Hepatocyte (in vitro differentiated cells): ENCODE results near the gene FREM1.

Source experiments
- EZH2 ChIP-seq: fragments of 200-600 bp; sonication (generic); IDR thresholded peaks from 2 replicates; pipeline ENCODE4 v1.6.1; 2016; ENCODE audit warnings: antibody characterized with exemption, mild to moderate bottlenecking, borderline replicate concordance
- EZH2phosphoT487 ChIP-seq: fragments of 200-600 bp; sonication (generic); IDR thresholded peaks from one replicate; pipeline ENCODE4 v1.6.1; 2018; ENCODE audit warnings: antibody characterized with exemption, mild to moderate bottlenecking, low read depth, moderate library complexity; ENCODE audit not compliant: unreplicated experiment, severe bottlenecking
- TF ChIP-seq, protein P1 (sequence below): fragments of 200-600 bp; sonication (generic); IDR thresholded peaks from 2 replicates; pipeline ENCODE4 v1.5.1; 2016; ENCODE audit warnings: antibody characterized with exemption, mild to moderate bottlenecking; ENCODE audit not compliant: poor library complexity

DNA sequence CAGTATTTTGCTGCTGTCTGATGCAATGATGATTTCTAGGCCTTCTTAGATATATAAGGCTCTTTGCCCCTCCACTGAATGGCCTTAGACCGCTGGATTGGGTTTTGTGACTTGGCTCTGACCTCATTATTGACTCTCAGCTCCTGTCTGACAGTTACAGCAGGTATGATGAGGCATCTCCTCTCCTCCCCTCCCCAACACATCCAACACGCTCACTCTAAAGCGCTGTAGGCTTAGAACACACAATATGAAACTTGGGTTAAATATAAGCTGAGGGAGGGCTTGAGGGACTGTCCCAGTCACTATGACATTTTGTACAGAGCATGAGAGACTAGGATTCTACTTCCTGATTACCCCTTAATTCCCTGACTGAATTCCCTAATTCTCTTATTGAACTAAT, 168.9 kb downstream of the FREM1 start:
- TF ChIP-seq, protein P1, sequence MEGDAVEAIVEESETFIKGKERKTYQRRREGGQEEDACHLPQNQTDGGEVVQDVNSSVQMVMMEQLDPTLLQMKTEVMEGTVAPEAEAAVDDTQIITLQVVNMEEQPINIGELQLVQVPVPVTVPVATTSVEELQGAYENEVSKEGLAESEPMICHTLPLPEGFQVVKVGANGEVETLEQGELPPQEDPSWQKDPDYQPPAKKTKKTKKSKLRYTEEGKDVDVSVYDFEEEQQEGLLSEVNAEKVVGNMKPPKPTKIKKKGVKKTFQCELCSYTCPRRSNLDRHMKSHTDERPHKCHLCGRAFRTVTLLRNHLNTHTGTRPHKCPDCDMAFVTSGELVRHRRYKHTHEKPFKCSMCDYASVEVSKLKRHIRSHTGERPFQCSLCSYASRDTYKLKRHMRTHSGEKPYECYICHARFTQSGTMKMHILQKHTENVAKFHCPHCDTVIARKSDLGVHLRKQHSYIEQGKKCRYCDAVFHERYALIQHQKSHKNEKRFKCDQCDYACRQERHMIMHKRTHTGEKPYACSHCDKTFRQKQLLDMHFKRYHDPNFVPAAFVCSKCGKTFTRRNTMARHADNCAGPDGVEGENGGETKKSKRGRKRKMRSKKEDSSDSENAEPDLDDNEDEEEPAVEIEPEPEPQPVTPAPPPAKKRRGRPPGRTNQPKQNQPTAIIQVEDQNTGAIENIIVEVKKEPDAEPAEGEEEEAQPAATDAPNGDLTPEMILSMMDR, result no peak
- TF ChIP-seq EZH2phosphoT487 (no peak), EZH2 (no peak)
